NCI-H748 (cell line): ENCODE measurements around the gene COX5A.
"Not testable (repeated sequence)": the region's sequence is repeated elsewhere in the genome, so short reads cannot be mapped to it uniquely, and the experiment has no call there.

Experiments used
- DNase-seq: peaks from one replicate; lab custom pipeline; 2025; ENCODE audit not compliant: unreplicated experiment; lab: John Stamatoyannopoulos, UW

Gene COX5A

DNA sequence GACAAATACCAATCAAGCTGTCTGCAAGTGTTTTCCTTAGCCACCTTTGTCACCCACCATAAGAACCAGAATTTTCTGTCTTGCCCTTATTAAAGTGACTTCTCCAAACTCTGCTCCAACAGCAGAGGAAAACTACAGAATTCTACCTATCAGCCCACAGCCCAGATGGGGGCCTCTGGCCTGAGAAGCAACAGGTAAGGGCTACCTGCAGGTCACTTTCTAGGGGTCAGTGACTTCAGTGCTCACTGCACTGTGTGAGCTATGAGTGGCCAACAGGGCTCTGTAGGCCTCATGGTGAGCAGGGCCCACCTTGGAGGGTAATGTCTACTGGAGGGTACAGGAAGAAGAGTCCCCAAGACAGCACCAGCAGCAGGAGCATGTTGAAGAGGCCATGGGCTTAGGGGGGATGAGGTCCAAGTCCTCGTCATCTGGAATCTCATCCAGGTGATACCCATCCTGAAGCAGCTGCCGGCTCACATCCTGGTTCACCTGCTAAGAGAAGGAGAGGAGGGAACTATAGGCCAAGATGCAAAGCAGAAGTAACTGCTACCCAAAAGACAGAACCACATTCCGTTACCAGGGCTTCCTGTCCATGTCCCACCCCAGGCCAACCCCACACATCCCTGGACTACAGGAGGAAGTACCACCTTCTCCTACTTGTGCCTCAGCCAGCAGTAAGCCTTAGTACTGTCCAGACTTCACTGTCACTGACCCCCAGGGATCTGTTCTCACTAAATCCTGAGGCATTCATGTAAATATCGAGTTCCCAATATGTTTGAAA is 35.4 kb downstream of the COX5A start:
- DNase-seq = no peak

DNA sequence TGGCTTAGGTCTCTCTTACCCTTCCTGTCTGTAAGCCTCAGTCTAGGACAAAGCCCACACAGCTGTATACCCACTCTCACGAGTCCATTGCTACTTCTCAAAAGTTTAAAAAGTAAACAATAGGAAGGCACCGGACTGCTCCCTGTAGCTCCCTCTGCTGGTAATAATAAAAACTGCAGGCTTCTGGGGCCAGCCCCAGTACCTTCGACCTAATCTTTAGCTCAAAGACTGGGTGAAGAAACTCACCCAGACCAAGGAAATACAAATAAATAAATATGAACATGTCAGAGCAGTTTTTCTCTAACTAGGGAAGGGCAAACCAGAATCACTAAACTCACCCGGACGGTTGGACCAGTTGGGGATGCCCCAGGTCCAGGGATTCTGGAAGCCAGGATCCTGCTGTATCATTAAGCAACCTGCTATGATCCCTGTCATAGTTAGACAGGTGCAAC is 36.2 kb downstream of the COX5A start:
- peak; percentile 29 for DNase-seq

DNA sequence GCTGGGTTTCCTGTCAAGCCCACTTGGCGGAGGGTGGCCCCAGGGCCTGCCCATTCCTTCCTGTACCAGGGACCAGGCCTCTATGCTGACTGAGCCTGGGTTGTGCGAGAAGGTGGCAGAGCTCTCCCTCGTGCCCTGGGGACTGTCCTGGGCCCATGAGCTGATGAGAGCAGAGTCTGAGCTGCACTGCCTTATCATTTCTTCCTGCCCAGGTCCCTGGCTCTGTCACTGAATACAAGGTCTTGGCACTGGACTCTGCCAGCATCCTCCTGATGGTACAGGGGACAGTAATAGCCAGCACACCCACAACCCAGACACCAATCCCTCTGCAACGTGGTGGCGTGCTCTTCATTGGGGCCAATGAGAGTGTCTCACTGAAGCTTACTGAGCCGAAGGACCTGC is 40.6 kb downstream of the COX5A start:
- no peak for DNase-seq

DNA sequence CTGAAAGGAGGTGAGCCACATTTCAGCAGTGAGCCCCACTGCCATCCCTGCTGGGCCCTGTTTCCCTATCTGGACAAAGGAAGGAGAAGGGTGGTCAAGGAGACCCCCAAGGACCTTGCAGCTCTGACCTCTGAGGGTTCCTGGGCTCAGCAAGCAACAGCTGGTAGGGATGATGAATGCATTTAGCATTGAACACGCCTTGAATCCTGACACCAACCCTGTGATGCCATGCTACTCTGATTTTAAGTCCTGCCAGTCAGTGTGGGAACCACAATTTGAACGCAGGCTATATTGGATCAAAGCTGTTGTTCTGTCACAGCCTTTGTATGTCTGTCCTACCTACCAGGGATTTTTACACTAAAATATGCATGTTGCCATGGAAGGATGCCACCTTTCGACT is 41.6 kb downstream of the COX5A start:
- no peak for DNase-seq

DNA sequence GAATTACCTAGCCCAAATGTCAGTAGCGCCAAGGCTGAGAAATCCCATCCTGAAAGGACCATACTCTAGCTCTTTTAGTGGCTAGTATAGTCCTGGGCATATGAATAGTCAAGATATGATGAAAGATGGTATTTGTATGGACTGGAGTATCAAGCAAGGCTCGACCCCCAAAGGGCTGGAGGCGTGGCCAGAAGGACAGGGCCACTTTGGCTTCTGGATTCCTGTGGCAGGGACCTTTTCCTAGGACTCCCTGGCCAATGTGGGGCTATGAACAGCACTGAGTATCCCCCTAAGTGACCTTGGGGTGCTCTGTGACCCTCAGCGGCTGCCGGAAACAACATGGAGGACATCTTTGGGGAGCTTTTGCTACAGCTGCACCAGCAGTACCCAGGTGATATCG is 42.0 kb downstream of the COX5A start:
- no peak for DNase-seq

DNA sequence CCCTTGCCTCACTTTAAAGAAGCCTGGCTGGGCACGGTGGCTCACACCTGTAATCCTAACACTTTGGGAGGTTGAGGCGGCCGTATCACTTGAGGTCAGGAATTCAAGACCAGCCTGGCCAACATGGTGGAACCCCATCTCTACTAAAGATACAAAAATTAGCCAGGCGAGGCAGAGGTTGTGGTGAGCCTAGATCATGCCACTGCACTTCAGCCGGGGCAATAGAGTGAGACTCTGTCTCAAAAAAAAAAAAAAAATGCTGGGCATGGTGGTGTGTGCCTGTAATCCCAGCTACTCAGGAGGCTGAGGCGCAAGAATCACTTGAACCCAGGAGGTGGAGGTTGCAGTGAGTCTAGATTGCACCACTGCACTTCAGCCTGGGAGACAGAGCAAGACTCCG is 43.5 kb downstream of the COX5A start:
- not testable (repeated sequence) for DNase-seq

DNA sequence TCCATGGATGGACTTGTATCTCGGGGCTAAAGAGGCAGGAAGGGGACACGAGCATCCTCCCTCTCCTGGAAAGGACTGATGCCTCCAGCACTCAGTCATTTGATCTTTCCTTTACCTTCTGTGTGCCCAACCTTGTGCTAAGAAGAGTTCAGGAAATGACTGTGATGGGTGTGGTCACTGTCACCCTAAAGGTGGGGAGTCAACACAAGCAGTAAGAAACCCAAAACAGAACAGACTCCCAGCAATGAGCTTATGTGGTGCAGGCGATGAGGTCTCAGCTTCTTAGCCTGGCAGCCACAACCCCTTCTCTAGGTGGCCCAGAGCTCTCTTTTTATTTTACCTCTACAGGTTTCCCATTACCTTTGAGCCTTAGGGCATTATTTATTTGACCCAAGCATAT is 44.2 kb downstream of the COX5A start:
- DNase-seq = no peak

DNA sequence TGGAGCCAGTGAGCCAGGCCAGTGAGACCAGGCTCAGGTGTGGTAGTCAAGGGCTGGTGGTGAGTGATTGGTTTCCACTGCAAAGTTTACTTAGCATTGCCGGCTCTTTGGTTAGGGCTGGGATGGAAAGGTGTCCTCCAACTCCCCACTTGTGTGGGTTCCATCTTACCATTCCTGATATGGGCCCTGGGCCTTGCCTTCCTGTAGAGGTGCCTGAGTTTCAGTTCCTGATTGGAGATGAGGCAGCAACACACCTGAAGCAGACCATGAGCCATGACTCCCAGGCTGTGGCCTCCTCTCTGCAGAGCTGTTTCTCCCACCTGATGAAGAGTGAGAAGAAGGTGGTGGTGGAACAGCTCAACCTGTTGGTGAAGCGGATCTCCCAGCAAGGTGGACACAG is 44.9 kb downstream of the COX5A start:
- no peak for DNase-seq

DNA sequence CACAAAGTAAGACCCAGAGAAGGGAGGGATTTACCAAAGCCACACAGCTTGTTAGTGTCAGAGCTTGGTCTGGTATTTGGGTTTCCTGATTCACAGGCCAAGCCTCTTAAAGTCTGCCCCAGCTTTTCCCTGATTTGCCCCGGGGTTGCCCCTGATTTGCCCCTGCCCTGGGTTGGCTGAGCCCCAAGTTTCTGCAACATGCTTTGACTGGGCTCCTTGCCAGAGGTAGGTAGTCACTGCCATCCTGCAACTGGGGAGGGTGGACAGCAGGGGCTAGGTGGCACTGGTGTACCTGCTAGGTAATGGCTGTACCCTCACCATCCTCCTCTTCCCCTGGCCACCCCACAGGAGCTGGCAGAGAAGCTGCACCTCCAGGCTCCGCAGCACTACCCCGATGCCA is 45.6 kb downstream of the COX5A start:
- no peak for DNase-seq

DNA sequence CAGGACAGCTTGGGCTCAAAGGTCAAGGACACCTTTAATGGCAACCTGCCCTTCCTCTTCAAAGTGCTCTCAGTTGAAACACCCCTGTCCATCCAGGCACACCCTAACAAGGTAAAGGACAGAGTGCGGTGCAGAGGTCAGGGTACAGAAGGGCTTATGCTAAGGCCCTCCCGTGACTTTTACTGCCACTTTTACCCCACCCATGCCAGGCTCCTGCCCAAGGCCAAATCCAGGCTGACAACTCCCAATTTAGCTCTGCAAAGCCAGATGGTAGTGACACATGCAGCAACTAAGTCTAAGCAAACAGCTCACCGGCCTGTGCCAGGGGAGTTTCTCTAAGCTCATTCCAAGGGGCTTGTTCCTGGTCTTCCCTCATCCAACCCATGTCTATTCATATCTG is 46.4 kb downstream of the COX5A start:
- no peak for DNase-seq

DNA sequence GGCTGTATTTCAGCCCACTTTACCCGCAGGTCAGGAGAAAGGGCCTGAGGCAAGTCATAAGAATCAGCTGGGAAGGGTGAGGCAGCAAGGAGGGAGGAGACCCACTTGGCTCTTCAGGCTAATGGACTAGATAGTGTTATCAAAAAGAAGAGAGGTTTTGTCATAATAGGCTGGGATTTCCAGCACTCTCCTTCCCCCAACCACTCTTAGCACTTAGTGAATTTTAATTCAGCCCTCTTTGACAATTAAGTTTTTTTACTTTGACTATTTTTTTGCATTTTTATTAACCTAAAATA is 47.3 kb downstream of the COX5A start:
- no peak for DNase-seq

DNA sequence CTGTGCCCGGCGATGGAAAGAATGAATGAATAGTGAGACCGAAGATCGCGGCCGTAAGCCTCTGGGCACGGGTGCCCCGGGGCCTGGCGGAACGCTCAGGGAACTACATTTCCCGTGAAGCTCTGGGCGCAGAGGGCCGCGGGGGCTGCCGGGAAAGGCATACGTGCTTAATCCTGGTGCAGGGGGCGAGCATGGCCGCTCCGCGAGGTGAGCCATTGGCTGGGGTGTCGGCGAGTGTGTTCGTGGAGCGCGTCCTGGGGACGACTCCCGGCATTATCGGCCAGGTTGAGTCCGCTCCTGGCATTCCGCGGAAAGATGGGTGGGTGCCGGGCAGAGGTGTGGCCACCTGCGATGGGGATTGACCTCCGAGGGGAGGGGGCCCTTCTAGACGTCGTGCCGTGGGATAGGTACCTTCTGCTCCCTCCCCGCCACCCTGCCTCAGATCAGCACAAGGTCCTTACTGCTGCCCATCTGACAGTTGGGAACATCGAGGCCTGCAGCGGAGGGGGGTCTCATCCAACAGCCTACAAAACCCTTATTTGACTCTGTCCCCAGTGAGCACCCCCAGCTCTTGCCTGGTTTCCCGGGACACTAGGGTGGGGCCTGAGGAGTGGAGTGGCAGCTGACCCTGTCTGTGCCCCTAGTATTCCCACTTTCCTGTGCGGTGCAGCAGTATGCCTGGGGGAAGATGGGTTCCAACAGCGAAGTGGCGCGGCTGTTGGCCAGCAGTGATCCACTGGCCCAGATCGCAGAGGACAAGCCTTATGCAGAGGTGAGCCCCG is 47.8 kb downstream of the COX5A start, which contains the start of gene MPI:
Gene MPI, plus strand, starts transcription at position 160 of the 782 bp plus-strand sequence. Its CDS starts 32 bp downstream, at position 192.
- peak; percentile 80 for DNase-seq

DNA sequence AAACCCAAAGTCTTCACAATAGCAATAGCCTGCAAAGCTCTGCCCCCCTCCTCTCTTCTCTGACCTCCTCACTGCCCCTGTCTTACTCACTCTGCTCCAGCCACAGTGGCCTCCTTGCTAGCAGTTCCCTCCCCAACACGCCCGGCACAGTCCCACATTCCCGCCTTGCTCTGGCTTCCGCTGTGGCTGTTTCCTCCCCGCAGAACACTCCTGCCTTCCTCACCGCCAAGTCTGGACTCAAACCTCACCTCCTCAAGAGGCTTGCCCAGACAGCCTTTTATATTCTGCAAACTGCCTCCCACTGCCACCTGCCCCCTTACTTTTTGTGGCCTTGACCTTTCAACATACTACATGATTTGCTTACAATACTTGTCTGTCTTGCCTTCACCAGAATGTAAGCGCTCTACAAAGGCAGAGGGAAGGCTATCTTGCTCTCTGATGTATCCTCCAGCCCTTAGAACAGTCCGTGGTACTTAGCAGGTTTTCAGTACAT is 48.4 kb downstream of the COX5A start:
- no peak for DNase-seq

DNA sequence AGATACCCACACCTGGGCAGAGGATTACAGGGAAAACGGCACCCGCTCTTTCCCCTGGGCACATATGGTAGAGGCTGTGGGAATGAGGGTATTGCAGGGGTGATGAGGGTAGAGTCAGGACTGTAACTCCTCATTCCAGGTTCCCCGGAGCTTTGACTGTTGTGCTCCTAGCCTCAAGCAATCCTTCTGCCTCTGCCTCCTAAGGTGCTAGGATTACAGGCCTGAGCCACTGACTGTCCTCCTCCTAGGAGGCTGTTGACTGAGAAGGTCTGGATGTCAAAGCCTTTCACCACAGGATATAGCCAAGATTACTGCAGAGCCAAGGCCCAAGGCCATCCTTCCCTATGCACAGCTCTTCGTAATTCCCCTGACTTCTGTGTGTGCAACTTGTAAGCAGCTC is 49.2 kb downstream of the COX5A start:
- DNase-seq = no peak

DNA sequence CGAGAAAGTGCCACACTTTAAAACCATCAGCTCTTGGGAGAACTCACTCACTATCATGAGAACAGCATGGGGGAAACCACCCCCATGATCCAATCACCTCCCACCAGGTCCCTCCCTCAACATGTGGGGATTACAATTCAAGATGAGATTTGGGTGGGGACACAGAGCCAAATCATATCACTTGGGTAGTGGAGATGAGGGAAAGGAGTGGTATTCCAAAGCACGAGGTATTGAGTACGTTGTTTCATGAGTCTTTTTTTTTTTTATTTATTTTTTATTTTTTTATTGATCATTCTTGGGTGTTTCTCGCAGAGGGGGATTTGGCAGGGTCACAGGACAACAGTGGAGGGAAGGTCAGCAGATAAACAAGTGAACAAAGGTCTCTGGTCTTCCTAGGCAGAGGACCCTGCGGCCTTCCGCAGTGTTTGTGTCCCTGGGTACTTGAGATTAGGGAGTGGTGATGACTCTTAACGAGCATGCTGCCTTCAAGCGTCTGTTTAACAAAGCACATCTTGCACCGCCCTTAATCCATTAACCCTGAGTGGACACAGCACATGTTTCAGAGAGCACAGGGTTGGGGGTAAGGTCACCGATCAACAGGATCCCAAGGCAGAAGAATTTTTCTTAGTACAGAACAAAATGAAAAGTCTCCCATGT is 50.2 kb downstream of the COX5A start:
- DNase-seq = not testable (repeated sequence)

DNA sequence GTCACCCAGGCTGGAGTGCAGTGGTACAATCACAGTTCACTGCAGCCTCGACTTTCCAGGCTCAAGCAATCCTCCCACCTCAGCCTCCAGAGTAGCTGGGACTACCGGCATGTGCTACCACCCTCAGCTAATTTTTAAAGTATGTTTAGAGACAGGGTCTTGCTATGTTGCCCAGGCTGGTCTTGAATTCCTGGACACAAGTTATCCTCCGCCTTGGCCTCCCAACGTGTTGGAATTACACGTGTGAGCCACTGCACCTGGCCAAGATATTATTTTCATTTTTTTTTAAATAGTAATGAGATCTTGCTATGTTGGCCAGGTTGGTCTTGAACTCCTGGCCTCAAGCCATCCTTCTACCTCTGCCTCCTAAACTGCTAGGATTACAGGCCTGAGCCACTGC is 52.4 kb downstream of the COX5A start:
- DNase-seq = no peak

DNA sequence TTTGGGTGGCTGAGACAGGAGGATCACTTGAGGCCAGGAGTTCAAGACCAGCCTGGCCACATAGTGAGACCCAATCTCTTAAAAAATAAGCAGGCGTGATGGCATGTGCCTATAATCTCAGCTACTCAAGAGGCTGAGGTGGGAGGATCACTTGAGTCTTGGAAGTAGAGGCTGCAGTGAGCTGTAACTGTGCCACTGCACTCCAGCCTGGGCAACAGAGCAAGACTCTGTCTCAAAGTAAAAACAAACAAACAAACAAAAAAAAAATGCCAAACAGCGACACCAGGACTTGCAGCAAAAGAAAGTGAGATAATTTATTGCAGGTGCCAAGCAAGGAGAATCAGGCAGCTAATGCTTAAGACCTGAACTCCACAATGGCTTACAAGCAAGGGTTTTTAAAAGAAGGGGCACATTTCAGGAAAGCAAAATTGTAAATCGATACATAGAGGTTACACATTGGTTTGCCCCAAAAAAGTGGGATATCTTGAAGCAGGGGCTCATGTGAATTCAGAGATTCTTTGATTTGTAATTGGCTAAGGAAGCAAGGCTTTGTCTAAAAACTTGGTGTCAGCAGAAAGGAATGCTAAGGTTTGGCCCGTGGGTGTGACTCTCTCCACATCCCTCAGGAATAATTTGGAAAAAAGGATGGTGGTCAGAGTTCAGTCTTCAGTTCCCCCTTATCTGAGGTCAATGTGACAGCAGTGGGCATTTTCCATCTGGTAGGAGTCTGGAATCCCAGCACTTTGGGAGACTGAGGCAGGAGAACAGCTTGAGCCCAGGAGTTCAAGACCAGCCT is 53.2 kb downstream of the COX5A start:
- no peak for DNase-seq

DNA sequence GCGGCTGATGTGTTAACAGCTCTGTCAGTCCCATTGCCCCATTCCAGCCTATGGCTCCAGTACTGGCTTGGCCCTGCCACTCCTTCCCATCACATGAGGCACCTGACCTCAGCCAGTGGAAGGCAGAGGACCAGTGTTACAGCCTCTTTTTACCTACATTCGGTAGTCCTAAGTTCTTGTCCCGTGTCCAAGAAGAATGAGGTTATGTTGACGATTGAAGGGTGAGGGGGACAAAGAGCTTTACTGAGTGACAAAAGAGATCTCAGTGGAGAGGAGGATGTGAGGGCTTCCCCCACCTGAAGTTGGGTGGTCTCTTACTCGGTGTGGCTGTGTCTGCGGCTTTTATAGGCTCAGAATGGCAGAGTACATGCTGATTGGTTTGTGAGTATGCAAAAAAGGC is 55.3 kb downstream of the COX5A start:
- DNase-seq = no peak

DNA sequence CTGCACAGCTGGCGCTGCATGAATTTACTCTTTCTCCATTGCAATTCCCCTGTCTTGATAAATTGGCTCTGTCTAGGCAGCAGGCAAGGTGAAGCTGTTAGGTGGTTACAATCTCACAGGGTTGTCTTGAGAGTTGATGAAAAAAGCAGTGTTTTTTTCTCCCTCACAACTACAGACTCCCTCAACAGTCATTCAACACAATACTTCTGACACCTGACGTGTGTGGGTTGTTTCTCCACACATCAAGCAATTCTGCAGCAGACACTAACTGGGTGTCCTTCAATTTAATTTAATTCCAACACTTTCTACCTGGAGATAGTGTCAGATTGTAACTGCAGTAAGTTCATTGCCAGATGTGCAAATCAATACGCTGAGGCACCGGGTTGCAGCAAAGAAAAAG is 59.6 kb downstream of the COX5A start:
- no peak for DNase-seq

DNA sequence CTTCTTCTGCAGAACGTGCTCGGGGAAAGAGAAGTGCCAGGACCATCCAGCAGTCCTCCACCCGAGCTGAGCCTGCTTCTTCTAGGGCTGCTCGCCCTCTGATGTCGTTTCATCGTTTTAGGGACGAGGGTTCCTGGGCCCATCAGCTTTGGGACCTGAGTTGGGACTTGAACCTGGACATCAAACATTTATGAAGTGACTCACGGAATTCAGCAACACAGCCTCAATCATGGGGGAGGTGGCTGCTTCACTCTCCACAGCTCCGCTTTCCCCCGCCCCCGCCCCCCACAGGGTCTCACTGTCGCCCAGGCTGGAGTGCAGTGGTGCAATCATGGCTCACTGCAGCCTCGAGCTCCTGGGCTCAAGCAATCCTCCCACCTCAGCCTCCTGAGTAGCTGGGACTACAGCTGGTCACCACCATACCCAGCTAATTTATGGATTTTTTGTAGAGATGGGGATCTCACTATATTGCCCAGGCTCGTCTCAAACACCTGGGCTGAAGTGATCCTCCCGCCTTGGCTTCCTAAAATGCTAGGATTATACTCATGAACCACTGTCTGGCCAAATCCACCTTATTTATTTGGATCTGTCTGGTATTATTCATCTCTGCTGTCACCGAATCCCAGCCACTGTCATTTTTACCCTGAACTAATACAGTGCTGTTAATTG is 64.0 kb downstream of the COX5A start:
- peak; percentile 45 for DNase-seq
